ENCODE results near the gene IGSF5.

The IGSF5 gene

DNA sequence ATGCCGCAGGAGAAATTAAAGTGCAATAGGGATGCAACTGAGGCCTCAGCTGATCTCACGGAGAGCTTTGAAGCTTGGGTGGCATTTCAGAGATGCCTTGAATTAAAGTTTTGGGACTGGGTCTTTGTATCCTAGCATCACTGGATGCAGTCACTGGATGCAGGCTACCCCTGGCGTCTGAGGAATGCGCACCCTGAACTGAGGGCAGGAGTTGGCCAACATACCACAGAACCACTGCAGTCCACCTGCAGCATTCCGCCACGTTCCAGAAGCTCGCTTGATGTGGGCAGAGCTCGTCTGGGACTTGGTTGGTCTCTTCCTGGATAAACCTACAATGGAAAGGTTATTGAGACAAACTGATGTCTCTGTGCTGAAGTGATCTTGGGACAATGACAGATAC lies 34.1 kb upstream of the IGSF5 start:
- no peak for TF ChIP-seq CTCF (IDR thresholded peaks at IDR 0.05; ENCODE audit: control insufficient read depth, extremely low read depth, insufficient read depth)
- no peak for DNase-seq (ENCODE audit: low read depth)
- no peak overlapping the region for H3K4me3 ChIP-seq (ENCODE audit: low read depth, low read length)

- H3K4me3 ChIP-seq (ENCODE audit: low read depth, low read length) = no peak overlapping the region
- TF ChIP-seq CTCF (IDR thresholded peaks at IDR 0.05; ENCODE audit: control insufficient read depth, extremely low read depth, insufficient read depth) = no peak
- no peak for DNase-seq (ENCODE audit: low read depth)
These were observed 32.7 kb upstream of the IGSF5 start for GRCh38 chr21:39712273-39712672.

DNA sequence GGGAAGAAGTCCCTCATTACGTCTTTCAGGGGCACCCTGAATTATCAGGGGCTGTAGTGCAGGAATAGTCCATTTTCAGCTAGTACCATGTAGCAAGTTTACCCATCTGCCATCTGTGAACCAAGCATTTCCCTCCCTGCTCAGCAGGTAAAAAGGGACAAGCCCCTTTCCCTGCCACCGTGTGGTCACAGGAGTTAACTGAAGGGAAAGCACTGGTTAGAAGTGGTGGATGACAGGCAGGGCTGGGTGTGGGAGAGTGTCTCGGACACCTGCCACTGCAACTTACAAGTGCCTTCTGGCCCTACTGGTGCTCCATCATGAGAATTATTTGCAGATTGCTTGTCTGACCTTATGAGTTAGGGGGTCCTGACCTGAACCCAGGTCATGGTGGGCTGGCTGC lies 32.0 kb upstream of the IGSF5 start:
- H3K4me3 ChIP-seq (ENCODE audit: low read depth, low read length) = no peak overlapping the region
- peak; percentile 41 for TF ChIP-seq CTCF (IDR thresholded peaks at IDR 0.05; ENCODE audit: control insufficient read depth, extremely low read depth, insufficient read depth)
- DNase-seq (ENCODE audit: low read depth) = no peak

DNA sequence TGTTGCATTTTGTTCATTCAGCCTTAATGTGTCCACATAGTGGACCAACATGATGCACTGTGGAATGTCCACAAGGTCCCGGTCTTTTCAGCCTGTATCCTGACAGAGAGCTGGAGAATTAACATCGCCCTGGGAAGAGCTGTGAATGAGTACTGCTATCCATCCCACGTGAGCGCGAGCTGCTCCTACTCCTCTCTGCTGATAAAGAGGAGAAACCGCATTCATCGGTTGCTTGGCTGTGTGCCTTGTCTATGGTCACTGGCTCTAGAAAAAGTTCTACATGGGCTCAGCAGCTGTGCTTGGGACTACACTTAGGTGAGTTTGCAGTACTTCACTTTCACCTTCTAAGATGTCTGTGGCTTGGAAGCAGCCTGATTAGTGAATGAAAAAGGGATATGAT lies 31.1 kb upstream of the IGSF5 start:
- no peak for TF ChIP-seq CTCF (IDR thresholded peaks at IDR 0.05; ENCODE audit: control insufficient read depth, extremely low read depth, insufficient read depth)
- no peak overlapping the region for H3K4me3 ChIP-seq (ENCODE audit: low read depth, low read length)
- no peak for DNase-seq (ENCODE audit: low read depth)

GRCh38 chr21:39714331-39714730 lies 30.7 kb upstream of the IGSF5 start:
- TF ChIP-seq CTCF (IDR thresholded peaks at IDR 0.05; ENCODE audit: control insufficient read depth, extremely low read depth, insufficient read depth) = no peak
- no peak for DNase-seq (ENCODE audit: low read depth)
- H3K4me3 ChIP-seq (ENCODE audit: low read depth, low read length) = no peak overlapping the region

GRCh38 chr21:39715804-39716397 lies 29.1 kb upstream of the IGSF5 start:
- no peak overlapping the region for H3K4me3 ChIP-seq (ENCODE audit: low read depth, low read length)
- peak; percentile 10 for DNase-seq (ENCODE audit: low read depth)
- TF ChIP-seq CTCF (IDR thresholded peaks at IDR 0.05; ENCODE audit: control insufficient read depth, extremely low read depth, insufficient read depth) = peak; percentile 54

DNA sequence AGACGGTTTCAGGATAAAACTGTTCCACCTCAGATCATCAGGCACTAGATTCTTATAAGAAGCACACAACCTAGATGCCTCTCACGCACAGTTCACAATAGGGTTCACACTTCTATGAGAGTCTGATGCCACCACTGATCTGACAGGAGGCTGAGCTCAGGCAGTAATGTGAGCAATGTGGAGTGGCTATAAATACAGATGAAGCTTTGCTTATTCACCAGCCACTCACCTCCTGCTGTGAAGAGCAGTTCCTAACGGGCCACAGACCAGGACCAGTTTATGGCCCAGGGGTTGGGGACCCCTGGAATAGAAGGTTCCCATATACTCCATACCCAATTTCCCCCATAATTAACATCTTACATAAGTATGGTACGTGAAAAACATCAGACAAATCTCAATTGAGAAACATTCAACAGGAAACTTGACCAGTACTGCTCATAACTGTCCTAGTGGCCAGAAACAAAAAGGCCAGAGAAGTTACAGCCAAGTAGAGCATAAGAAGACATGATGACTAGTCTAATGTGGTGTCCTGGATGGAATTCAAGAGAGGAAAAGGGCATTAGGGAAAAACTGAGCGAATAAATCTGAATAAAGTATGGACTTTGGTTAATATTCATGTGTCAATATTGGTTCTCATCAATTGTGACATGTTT lies 24.7 kb upstream of the IGSF5 start:
- no peak for DNase-seq (ENCODE audit: low read depth)

More for the DNA sequence above, 24.7 kb upstream of the IGSF5 start:
- TF ChIP-seq CTCF (IDR thresholded peaks at IDR 0.05; ENCODE audit: control insufficient read depth, extremely low read depth, insufficient read depth) = no peak
- H3K4me3 ChIP-seq (ENCODE audit: low read depth, low read length) = no peak overlapping the region
